SK-N-SH treated with all-trans-retinoic acid at 6 μM for 48 hours (cell line): ENCODE measurements around the gene KLHL1.

Source experiments
- ATAC-seq: fragments of 200-7000 bp; cut with Tn5 transposase; 3 replicates; pipeline ENCODE4 v1.9.1; 2020; ENCODE audit warnings: mild to moderate bottlenecking, moderate library complexity
- ARNTL ChIP-seq: fragments of 450-650 bp; formaldehyde crosslinking; IDR thresholded peaks from 2 replicates; pipeline ENCODE4 v1.5.0; 2020; ENCODE audit warnings: low read depth, mild to moderate bottlenecking, moderate library complexity, borderline replicate concordance
- BACH2 ChIP-seq: fragments of 250-450 bp; sonication (Bioruptor Pico); IDR thresholded peaks from 2 replicates; pipeline ENCODE4 v1.9.0; 2021; ENCODE audit warnings: mild to moderate bottlenecking, borderline replicate concordance
- CSDC2 ChIP-seq: fragments of 250-450 bp; sonication (Bioruptor Pico); IDR thresholded peaks from 2 replicates; pipeline ENCODE4 v1.5.0; 2020; ENCODE audit warnings: mild to moderate bottlenecking, moderate library complexity
- ESRRG ChIP-seq: fragments of 250-450 bp; sonication (Bioruptor Pico); IDR thresholded peaks from 2 replicates; pipeline ENCODE4 v1.6.1; 2021; ENCODE audit warnings: mild to moderate bottlenecking
- GLIS3 ChIP-seq: fragments of 250-450 bp; sonication (Bioruptor Pico); IDR thresholded peaks from 2 replicates; pipeline ENCODE4 v1.5.0; 2020; ENCODE audit warnings: mild to moderate bottlenecking, moderate library complexity
- ISL1 ChIP-seq: fragments of 250-450 bp; sonication (Bioruptor Pico); IDR thresholded peaks from 2 replicates; pipeline ENCODE4 v2.1.2; 2022; ENCODE audit warnings: mild to moderate bottlenecking, moderate library complexity
- OSR1 ChIP-seq: fragments of 250-450 bp; sonication (Bioruptor Pico); IDR thresholded peaks from 2 replicates; pipeline ENCODE4 v1.8.0; 2022; ENCODE audit warnings: moderate library complexity, mild to moderate bottlenecking, inconsistent platforms
- PPARA ChIP-seq: fragments of 250-450 bp; sonication (Bioruptor Pico); IDR thresholded peaks from 2 replicates; pipeline ENCODE4 v1.5.0; 2020; ENCODE audit warnings: mild to moderate bottlenecking, borderline replicate concordance
- RARB ChIP-seq: fragments of 250-450 bp; sonication (Bioruptor Pico); IDR thresholded peaks from 2 replicates; pipeline ENCODE4 v1.8.0; 2021; ENCODE audit warnings: mild to moderate bottlenecking, moderate library complexity
- SNAI2 ChIP-seq: fragments of 250-450 bp; sonication (Bioruptor Pico); IDR thresholded peaks from 2 replicates; pipeline ENCODE4 v1.5.0; 2020; ENCODE audit warnings: mild to moderate bottlenecking, moderate library complexity
- TCF4 ChIP-seq: fragments of 250-450 bp; sonication (Bioruptor Pico); IDR thresholded peaks from 2 replicates; pipeline ENCODE4 v1.8.0; 2021; ENCODE audit warnings: mild to moderate bottlenecking, moderate library complexity, borderline replicate concordance
- TOX ChIP-seq: fragments of 250-450 bp; sonication (Bioruptor Pico); IDR thresholded peaks from 2 replicates; pipeline ENCODE4 v1.8.0; 2021; ENCODE audit warnings: mild to moderate bottlenecking, moderate library complexity, borderline replicate concordance
- ZC3H10 ChIP-seq: fragments of 250-450 bp; sonication (Bioruptor Pico); IDR thresholded peaks from 2 replicates; pipeline ENCODE4 v1.5.1; 2021; ENCODE audit warnings: mild to moderate bottlenecking, moderate library complexity
- ZFP3 ChIP-seq: fragments of 250-450 bp; sonication (Bioruptor Pico); IDR thresholded peaks from 2 replicates; pipeline ENCODE4 v1.5.0; 2020; ENCODE audit warnings: mild to moderate bottlenecking, moderate library complexity
- ZFP30 ChIP-seq: fragments of 450-650 bp; formaldehyde crosslinking; IDR thresholded peaks from 2 replicates; pipeline ENCODE4 v1.5.0; 2022; ENCODE audit warnings: mild to moderate bottlenecking, moderate library complexity
- ZNF565 ChIP-seq: fragments of 450-650 bp; formaldehyde crosslinking; conservative IDR thresholded peaks from 2 replicates; pipeline ENCODE4 v1.5.0; 2020; ENCODE audit warnings: low read depth, mild to moderate bottlenecking, moderate library complexity
- ZNF70 ChIP-seq: fragments of 450-650 bp; formaldehyde crosslinking; IDR thresholded peaks from 2 replicates; pipeline ENCODE4 v1.5.0; 2020; ENCODE audit warnings: mild to moderate bottlenecking, moderate library complexity
- ZNF8 ChIP-seq: fragments of 450-650 bp; formaldehyde crosslinking; IDR thresholded peaks from 2 replicates; pipeline ENCODE4 v1.5.0; 2020; ENCODE audit warnings: mild to moderate bottlenecking, moderate library complexity
- TF ChIP-seq, protein P1 (sequence below): fragments of 250-450 bp; sonication (Bioruptor Pico); IDR thresholded peaks from 2 replicates; pipeline ENCODE4 v1.8.0; 2021; ENCODE audit warnings: low read depth, mild to moderate bottlenecking, moderate library complexity, borderline replicate concordance
- TF ChIP-seq, protein P2 (sequence below): fragments of 250-450 bp; sonication (Bioruptor Pico); IDR thresholded peaks from 2 replicates; pipeline ENCODE4 v1.5.1; 2020; ENCODE audit warnings: low read depth, mild to moderate bottlenecking, moderate library complexity
- TF ChIP-seq, protein P3 (sequence below): fragments of 250-450 bp; sonication (Bioruptor Pico); IDR thresholded peaks from 2 replicates; pipeline ENCODE4 v1.5.0; 2020; ENCODE audit warnings: mild to moderate bottlenecking, moderate library complexity
- TF ChIP-seq, protein P4 (sequence below): fragments of 250-450 bp; sonication (Bioruptor Pico); IDR thresholded peaks from 2 replicates; pipeline ENCODE4 v1.8.0; 2020; ENCODE audit warnings: mild to moderate bottlenecking, moderate library complexity, borderline replicate concordance

The KLHL1 gene

DNA sequence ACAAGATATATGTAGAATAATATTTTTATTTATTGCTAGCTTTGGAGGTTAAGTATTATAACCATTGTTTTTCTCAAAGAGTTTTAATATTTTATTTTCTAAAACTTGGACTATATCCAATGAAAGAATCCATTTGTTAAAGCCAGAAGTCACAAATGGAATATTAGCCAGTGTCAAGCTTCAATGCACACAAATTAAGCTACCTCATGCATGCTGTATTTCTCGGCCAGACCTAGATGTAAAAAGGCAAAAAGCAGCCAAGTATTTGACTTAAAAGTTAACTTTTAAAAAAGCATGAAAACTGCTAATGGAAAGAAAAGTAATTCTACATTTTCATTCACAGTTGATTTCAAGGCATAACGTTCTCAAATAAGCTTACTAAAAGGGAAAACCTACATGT lies 160.7 kb downstream of the KLHL1 start:
- TF ChIP-seq ZC3H10 (CRISPR knock-in tag): no peak
- no peak for TF ChIP-seq CSDC2
- no peak for TF ChIP-seq SNAI2 (CRISPR knock-in tag)
- TF ChIP-seq ISL1 (CRISPR knock-in tag): no peak
- TF ChIP-seq ESRRG (CRISPR knock-in tag): no peak
- no peak for TF ChIP-seq TOX (CRISPR knock-in tag)
- no peak for TF ChIP-seq ZNF565 (CRISPR knock-in tag)
- TF ChIP-seq, all 23 proteins: peak for 0
- ATAC-seq: no peak

DNA sequence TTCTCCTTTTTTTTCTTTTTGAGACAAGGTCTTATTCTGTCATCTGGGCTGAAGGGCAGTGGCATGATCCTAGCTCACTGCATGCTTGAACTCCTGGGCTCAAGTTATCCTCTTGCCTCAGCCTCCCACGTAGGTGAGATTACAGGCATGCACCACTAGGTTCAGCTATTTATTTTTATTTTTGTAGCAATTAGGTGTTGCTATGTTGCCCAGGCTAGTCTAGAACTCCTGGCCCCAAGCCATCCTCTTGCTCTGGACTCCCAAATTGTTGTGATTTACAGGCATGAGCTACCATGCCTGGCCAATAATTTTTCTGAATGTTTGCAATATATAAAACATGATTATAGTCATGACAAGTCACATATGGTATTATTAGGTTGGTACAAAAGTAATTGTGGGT lies 161.7 kb downstream of the KLHL1 start:
- TF ChIP-seq SNAI2 (CRISPR knock-in tag) (no peak), OSR1 (CRISPR knock-in tag) (no peak), CSDC2 (no peak), TOX (CRISPR knock-in tag) (no peak), RARB (CRISPR knock-in tag) (no peak), GLIS3 (no peak), ARNTL (CRISPR knock-in tag) (no peak), ZC3H10 (CRISPR knock-in tag) (no peak)
- ATAC-seq: no peak

DNA sequence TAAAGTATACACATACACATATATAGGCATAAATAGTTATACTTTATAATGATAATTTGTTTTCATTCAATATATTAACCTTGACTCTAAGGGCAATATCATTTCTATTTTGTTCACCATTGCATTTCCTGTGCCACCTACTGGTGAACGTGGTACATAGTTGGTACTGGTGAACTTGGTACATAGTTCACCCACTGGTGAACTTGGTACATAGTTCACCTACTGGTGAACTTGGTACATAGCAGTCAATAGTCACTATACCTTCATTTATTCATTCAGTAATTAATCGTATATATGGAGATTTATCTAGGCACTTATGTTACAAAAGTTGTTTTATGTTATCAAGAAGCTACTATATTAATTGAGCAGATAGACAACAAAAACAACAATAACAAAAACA lies 173.2 kb downstream of the KLHL1 start:
- TF ChIP-seq BACH2 (CRISPR knock-in tag) (no peak), CSDC2 (no peak), ZFP30 (CRISPR knock-in tag) (no peak), ISL1 (CRISPR knock-in tag) (no peak), ZNF70 (CRISPR knock-in tag) (no peak), PPARA (no peak), TOX (CRISPR knock-in tag) (no peak), ESRRG (CRISPR knock-in tag) (no peak), ARNTL (CRISPR knock-in tag) (no peak)
- TF ChIP-seq, protein P1, sequence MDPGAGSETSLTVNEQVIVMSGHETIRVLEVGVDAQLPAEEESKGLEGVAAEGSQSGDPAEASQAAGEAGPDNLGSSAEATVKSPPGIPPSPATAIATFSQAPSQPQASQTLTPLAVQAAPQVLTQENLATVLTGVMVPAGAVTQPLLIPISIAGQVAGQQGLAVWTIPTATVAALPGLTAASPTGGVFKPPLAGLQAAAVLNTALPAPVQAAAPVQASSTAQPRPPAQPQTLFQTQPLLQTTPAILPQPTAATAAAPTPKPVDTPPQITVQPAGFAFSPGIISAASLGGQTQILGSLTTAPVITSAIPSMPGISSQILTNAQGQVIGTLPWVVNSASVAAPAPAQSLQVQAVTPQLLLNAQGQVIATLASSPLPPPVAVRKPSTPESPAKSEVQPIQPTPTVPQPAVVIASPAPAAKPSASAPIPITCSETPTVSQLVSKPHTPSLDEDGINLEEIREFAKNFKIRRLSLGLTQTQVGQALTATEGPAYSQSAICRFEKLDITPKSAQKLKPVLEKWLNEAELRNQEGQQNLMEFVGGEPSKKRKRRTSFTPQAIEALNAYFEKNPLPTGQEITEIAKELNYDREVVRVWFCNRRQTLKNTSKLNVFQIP (CRISPR knock-in tag): no peak
- TF ChIP-seq, protein P2, sequence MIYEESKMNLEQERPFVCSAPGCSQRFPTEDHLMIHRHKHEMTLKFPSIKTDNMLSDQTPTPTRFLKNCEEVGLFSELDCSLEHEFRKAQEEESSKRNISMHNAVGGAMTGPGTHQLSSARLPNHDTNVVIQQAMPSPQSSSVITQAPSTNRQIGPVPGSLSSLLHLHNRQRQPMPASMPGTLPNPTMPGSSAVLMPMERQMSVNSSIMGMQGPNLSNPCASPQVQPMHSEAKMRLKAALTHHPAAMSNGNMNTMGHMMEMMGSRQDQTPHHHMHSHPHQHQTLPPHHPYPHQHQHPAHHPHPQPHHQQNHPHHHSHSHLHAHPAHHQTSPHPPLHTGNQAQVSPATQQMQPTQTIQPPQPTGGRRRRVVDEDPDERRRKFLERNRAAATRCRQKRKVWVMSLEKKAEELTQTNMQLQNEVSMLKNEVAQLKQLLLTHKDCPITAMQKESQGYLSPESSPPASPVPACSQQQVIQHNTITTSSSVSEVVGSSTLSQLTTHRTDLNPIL (CRISPR knock-in tag): no peak
- TF ChIP-seq, protein P3, sequence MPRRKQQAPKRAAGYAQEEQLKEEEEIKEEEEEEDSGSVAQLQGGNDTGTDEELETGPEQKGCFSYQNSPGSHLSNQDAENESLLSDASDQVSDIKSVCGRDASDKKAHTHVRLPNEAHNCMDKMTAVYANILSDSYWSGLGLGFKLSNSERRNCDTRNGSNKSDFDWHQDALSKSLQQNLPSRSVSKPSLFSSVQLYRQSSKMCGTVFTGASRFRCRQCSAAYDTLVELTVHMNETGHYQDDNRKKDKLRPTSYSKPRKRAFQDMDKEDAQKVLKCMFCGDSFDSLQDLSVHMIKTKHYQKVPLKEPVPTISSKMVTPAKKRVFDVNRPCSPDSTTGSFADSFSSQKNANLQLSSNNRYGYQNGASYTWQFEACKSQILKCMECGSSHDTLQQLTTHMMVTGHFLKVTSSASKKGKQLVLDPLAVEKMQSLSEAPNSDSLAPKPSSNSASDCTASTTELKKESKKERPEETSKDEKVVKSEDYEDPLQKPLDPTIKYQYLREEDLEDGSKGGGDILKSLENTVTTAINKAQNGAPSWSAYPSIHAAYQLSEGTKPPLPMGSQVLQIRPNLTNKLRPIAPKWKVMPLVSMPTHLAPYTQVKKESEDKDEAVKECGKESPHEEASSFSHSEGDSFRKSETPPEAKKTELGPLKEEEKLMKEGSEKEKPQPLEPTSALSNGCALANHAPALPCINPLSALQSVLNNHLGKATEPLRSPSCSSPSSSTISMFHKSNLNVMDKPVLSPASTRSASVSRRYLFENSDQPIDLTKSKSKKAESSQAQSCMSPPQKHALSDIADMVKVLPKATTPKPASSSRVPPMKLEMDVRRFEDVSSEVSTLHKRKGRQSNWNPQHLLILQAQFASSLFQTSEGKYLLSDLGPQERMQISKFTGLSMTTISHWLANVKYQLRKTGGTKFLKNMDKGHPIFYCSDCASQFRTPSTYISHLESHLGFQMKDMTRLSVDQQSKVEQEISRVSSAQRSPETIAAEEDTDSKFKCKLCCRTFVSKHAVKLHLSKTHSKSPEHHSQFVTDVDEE (CRISPR knock-in tag): no peak
- peak; percentile 76 for ATAC-seq

DNA sequence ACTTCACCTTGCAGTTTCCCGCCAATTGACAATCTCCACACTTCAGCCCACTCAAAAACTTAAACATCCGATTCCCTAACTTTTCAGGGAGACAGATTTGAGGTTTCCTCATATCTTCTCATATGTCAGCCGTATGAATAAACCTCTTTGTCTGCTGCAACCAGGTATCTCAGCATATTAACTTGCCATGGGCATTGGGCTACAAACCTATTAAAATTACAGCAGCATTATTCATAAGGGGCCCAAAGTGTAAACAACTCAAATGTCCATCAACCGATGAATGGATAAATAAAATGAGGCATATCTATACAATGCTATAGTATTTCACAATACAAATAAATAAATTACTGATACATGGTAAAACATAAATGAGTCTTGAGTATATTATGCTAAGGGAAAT lies 180.0 kb downstream of the KLHL1 start:
- ATAC-seq: no peak
- no peak for TF ChIP-seq ZC3H10 (CRISPR knock-in tag)
- TF ChIP-seq OSR1 (CRISPR knock-in tag): no peak
- TF ChIP-seq, protein P1 (CRISPR knock-in tag): no peak
- no peak for TF ChIP-seq BACH2 (CRISPR knock-in tag)
- TF ChIP-seq CSDC2: no peak
- TF ChIP-seq ZFP3 (CRISPR knock-in tag): no peak
- TF ChIP-seq, protein P4, sequence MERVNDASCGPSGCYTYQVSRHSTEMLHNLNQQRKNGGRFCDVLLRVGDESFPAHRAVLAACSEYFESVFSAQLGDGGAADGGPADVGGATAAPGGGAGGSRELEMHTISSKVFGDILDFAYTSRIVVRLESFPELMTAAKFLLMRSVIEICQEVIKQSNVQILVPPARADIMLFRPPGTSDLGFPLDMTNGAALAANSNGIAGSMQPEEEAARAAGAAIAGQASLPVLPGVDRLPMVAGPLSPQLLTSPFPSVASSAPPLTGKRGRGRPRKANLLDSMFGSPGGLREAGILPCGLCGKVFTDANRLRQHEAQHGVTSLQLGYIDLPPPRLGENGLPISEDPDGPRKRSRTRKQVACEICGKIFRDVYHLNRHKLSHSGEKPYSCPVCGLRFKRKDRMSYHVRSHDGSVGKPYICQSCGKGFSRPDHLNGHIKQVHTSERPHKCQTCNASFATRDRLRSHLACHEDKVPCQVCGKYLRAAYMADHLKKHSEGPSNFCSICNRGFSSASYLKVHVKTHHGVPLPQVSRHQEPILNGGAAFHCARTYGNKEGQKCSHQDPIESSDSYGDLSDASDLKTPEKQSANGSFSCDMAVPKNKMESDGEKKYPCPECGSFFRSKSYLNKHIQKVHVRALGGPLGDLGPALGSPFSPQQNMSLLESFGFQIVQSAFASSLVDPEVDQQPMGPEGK: no peak
- TF ChIP-seq GLIS3: no peak
- TF ChIP-seq ISL1 (CRISPR knock-in tag): no peak
- TF ChIP-seq ZNF8 (CRISPR knock-in tag): no peak
- TF ChIP-seq TOX (CRISPR knock-in tag): no peak
- TF ChIP-seq ZNF70 (CRISPR knock-in tag): no peak
- TF ChIP-seq, protein P3 (CRISPR knock-in tag): no peak
- TF ChIP-seq, protein P2 (CRISPR knock-in tag): no peak
- no peak for TF ChIP-seq TCF4 (CRISPR knock-in tag)
